HG03460 (cell line): Measurements from ENCODE around the gene XPO4.

Source experiments
- ATAC-seq: cut with Tn5 transposase; IDR thresholded peaks from one replicate; pipeline ENCODE4 v1.9.1; 2021; ENCODE audit not compliant: unreplicated experiment

XPO4 gene

GRCh38 chr13:20831254-20831653 lies 71.3 kb downstream of the XPO4 start:
- no peak for ATAC-seq

GRCh38 chr13:20828539-20829364 lies 73.8 kb downstream of the XPO4 start:
- ATAC-seq, result peak; percentile 80

GRCh38 chr13:20826843-20827560 lies 75.5 kb downstream of the XPO4 start:
- no peak for ATAC-seq

- ATAC-seq, result no peak
Observed at GRCh38 chr13:20826301-20826700, 76.2 kb downstream of the XPO4 start.

- no peak for ATAC-seq
Observed at GRCh38 chr13:20825477-20825875, 77.1 kb downstream of the XPO4 start.

GRCh38 chr13:20824762-20825476 lies 77.6 kb downstream of the XPO4 start:
- ATAC-seq, result no peak

- ATAC-seq, result no peak
Observed at GRCh38 chr13:20823071-20823470, 79.5 kb downstream of the XPO4 start.

- no peak for ATAC-seq
Observed at GRCh38 chr13:20822406-20822805, 80.1 kb downstream of the XPO4 start.

GRCh38 chr13:20819715-20820114 lies 82.8 kb downstream of the XPO4 start:
- no peak for ATAC-seq

GRCh38 chr13:20815464-20815863 lies 87.1 kb downstream of the XPO4 start:
- no peak for ATAC-seq

GRCh38 chr13:20814224-20814910 lies 88.2 kb downstream of the XPO4 start:
- no peak for ATAC-seq

- ATAC-seq, result no peak
Observed at GRCh38 chr13:20812890-20813289, 89.7 kb downstream of the XPO4 start.

- no peak for ATAC-seq
Observed at GRCh38 chr13:20810808-20811207, 91.7 kb downstream of the XPO4 start.

- no peak for ATAC-seq
Observed at GRCh38 chr13:20808874-20809273, 93.7 kb downstream of the XPO4 start.

- ATAC-seq, result no peak
Observed at GRCh38 chr13:20803180-20803965, 99.2 kb downstream of the XPO4 start.

GRCh38 chr13:20801707-20802106 lies 100.8 kb downstream of the XPO4 start:
- no peak for ATAC-seq

GRCh38 chr13:20799726-20800416 lies 102.7 kb downstream of the XPO4 start:
- ATAC-seq, result no peak

GRCh38 chr13:20798027-20798426 lies 104.5 kb downstream of the XPO4 start:
- no peak for ATAC-seq

- no peak for ATAC-seq
Observed at GRCh38 chr13:20796791-20797508, 105.6 kb downstream of the XPO4 start.
